K562 (cell line): ENCODE measurements around the gene UCHL5. TPM values are rescaled to one million over a fixed set of nuclear protein-coding genes. Genes with fewer than 3 reads are reported as not detected.

ENCODE experiments used
- DACH1 ChIP-seq: fragments of 450-650 bp; IDR thresholded peaks from 2 replicates; pipeline ENCODE4 v1.6.1; 2018; ENCODE audit not compliant: partially characterized antibody
- GTF2B ChIP-seq: IDR thresholded peaks from 2 replicates; pipeline ENCODE4 v1.6.1; 2011; ENCODE audit not compliant: insufficient read length; ENCODE audit errors: extremely low read depth
- GTF3C2 ChIP-seq: IDR thresholded peaks from 3 replicates; pipeline ENCODE4 v1.6.1; 2011; ENCODE audit warnings: borderline replicate concordance, mild to moderate bottlenecking, moderate library complexity; ENCODE audit not compliant: insufficient read length; ENCODE audit errors: extremely low read depth
- ID3 ChIP-seq, 2 experiments: fragments of 250-450 bp in 1 of 2; fragments of 450-650 bp in 1 of 2; sonication (Bioruptor Pico) in 1 of 2; IDR thresholded peaks; 2 replicates each; pipeline versions ENCODE4 v1.6.1 to v1.8.0; 2016 to 2021; ENCODE audit warnings: mild to moderate bottlenecking in 2 of 2, moderate library complexity in 2 of 2, missing compliant biosample characterization in 1 of 2, missing genetic modification characterization in 1 of 2
- ILK ChIP-seq: fragments of 450-650 bp; IDR thresholded peaks from 2 replicates; pipeline ENCODE4 v1.6.1; 2016; ENCODE audit warnings: missing genetic modification characterization, low read depth, mild to moderate bottlenecking, missing compliant biosample characterization, moderate library complexity, borderline replicate concordance
- IRF2 ChIP-seq: sonication (generic); formaldehyde crosslinking; IDR thresholded peaks from 2 replicates; pipeline ENCODE4 v1.8.1; 2022; ENCODE audit warnings: mild to moderate bottlenecking, missing genetic modification reagents
- RBFOX2 ChIP-seq: fragments of 200-400 bp; formaldehyde crosslinking; IDR thresholded peaks from 2 replicates; pipeline ENCODE4 v1.6.1; 2017; ENCODE audit warnings: low read depth, mild to moderate bottlenecking, low read length, moderate library complexity
- SNIP1 ChIP-seq: fragments of 450-650 bp; IDR thresholded peaks from 2 replicates; pipeline ENCODE4 v1.7.1; 2017; ENCODE audit warnings: low read depth, mild to moderate bottlenecking
- SPI1 ChIP-seq: IDR thresholded peaks from 2 replicates; pipeline ENCODE4 v1.6.1; 2011; ENCODE audit warnings: low read depth, low read length, control low read depth, borderline replicate concordance
- WHSC1 ChIP-seq: IDR thresholded peaks from one replicate; pipeline ENCODE4 v1.6.1; 2012; ENCODE audit warnings: low read length, control low read depth, inconsistent platforms
- ZNF280B ChIP-seq: fragments of 250-450 bp; sonication (Bioruptor Pico); IDR thresholded peaks from 2 replicates; pipeline ENCODE4 v1.5.1; 2021; ENCODE audit warnings: mild to moderate bottlenecking
- ZNF583 ChIP-seq: fragments of 250-450 bp; sonication (Bioruptor Pico); IDR thresholded peaks from 2 replicates; pipeline ENCODE4 v1.4.0; 2020
- ZNF764 ChIP-seq: fragments of 250-450 bp; sonication (Bioruptor Pico); IDR thresholded peaks from 2 replicates; pipeline ENCODE4 v1.4.0; 2020; ENCODE audit warnings: low read depth, mild to moderate bottlenecking, moderate library complexity
- polyA plus RNA-seq, 8 experiments: library from polyadenylated mRNA; depleted of rRNA in 4 of 8; stranded (reverse) in 5 of 8; unstranded in 3 of 8; fragments of >200 nt; fragmentation: Nextera tagmentation in 2 of 8; fragmentation: Illumina TruSeq in 1 of 8; extraction: Ambion mirVana in 2 of 8; extraction: Trizol in 1 of 8; gene quantifications; 2 replicates each; pipeline versions ENCODE4 v1.2.1 to v1.2.3, GENCODE V29; 2011 to 2014; ENCODE audit warnings: inconsistent platforms in 1 of 8, missing spikeins in 1 of 8
- total RNA-seq, 7 experiments: library from RNA; depleted of rRNA in 6 of 7; stranded (reverse); fragments of >200 nt in 6 of 7; fragmentation: Illumina TruSeq in 2 of 7; extraction: Trizol in 2 of 7; gene quantifications; 2 replicates each; pipeline versions ENCODE4 v1.2.1 to v1.2.3, GENCODE V29; 2011 to 2021; ENCODE audit warnings: low replicate concordance in 1 of 7
- TF ChIP-seq, protein P1 (sequence below): fragments of 450-650 bp; conservative IDR thresholded peaks from 2 replicates; pipeline ENCODE4 v1.6.1; 2016; ENCODE audit warnings: missing genetic modification characterization, low read depth, mild to moderate bottlenecking, control low read depth, missing compliant biosample characterization
- TF ChIP-seq, protein P2 (sequence below): sonication (generic); formaldehyde crosslinking; IDR thresholded peaks from 2 replicates; pipeline ENCODE4 v1.9.0; 2022; ENCODE audit warnings: mild to moderate bottlenecking, missing genetic modification reagents

UCHL5 gene
- total and polyA plus RNA-seq, 9 of the 15 experiments (the other 6 are each of a cell fraction or from before 2014, with no cell fraction given) = 61.0 to 206 (median 122) TPM

GRCh38 chr1:193104907-193105820, 46.0 kb upstream of the UCHL5 start, which contains the start of gene GLRX2 (continued):
- TF ChIP-seq GTF3C2 = no peak
- TF ChIP-seq GTF2B = no peak
- TF ChIP-seq IRF2 (CRISPR knock-in tag) = no peak
- peak; percentile 37 for TF ChIP-seq DACH1
- no peak for TF ChIP-seq ID3 (CRISPR knock-in tag; IDR thresholded peaks at IDR 0.05)
- TF ChIP-seq ID3 (tag; IDR thresholded peaks at IDR 0.05) = no peak
- no peak for TF ChIP-seq WHSC1
- no peak for TF ChIP-seq ZNF764 (CRISPR knock-in tag)
- TF ChIP-seq, protein P1, sequence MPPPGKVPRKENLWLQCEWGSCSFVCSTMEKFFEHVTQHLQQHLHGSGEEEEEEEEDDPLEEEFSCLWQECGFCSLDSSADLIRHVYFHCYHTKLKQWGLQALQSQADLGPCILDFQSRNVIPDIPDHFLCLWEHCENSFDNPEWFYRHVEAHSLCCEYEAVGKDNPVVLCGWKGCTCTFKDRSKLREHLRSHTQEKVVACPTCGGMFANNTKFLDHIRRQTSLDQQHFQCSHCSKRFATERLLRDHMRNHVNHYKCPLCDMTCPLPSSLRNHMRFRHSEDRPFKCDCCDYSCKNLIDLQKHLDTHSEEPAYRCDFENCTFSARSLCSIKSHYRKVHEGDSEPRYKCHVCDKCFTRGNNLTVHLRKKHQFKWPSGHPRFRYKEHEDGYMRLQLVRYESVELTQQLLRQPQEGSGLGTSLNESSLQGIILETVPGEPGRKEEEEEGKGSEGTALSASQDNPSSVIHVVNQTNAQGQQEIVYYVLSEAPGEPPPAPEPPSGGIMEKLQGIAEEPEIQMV (tag) = no peak
- TF ChIP-seq SNIP1 = no peak
- no peak for TF ChIP-seq ILK (tag)
- TF ChIP-seq, protein P2, sequence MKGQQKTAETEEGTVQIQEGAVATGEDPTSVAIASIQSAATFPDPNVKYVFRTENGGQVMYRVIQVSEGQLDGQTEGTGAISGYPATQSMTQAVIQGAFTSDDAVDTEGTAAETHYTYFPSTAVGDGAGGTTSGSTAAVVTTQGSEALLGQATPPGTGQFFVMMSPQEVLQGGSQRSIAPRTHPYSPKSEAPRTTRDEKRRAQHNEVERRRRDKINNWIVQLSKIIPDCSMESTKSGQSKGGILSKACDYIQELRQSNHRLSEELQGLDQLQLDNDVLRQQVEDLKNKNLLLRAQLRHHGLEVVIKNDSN (CRISPR knock-in tag) = no peak
- no peak for TF ChIP-seq ZNF280B (CRISPR knock-in tag)
- peak; percentile 92 for TF ChIP-seq RBFOX2
- 0 out of 2 replicates have a peak, but pooled peaks have one; percentile 39 for TF ChIP-seq ZNF583 (CRISPR knock-in tag)
- TF ChIP-seq SPI1 = no peak
